Calu3 (cell line): ENCODE data around the gene PXDN. TPM values are rescaled to one million over a fixed set of nuclear protein-coding genes. Genes with fewer than 3 reads are reported as not detected.

Source experiments
- BruUV-seq: library from RNA; stranded (reverse); fragments of 400-500 nt; replicated peaks from 2 replicates; lab custom pipeline; 2021; lab: Mats Ljungman, UMichigan
- CTCF ChIA-PET: fragments of 300-600 bp; sonication (Branson Sonifier 250); formaldehyde crosslinking; loops from one replicate; lab custom pipeline; 2022; ENCODE audit warnings: antibody characterized with exemption; lab: Charles Lee
- DNase-seq: peaks from one replicate; pipeline ENCODE4 v3.0.0; 2022
- H3K27ac Mint-ChIP-seq: one replicate; pipeline ENCODE4 v1.8.0; 2022; ENCODE audit warnings: mixed read lengths; ENCODE audit not compliant: unreplicated experiment
- H3K27me3 Mint-ChIP-seq: one replicate; pipeline ENCODE4 v1.8.0; 2022; ENCODE audit warnings: mixed read lengths; ENCODE audit not compliant: unreplicated experiment
- H3K36me3 Mint-ChIP-seq: one replicate; pipeline ENCODE4 v1.8.0; 2022; ENCODE audit warnings: mild to moderate bottlenecking, moderate library complexity, mixed read lengths; ENCODE audit not compliant: insufficient read depth, unreplicated experiment
- H3K4me1 Mint-ChIP-seq: one replicate; pipeline ENCODE4 v1.8.0; 2022; ENCODE audit warnings: mild to moderate bottlenecking, low read depth, mixed read lengths; ENCODE audit not compliant: unreplicated experiment
- H3K4me3 Mint-ChIP-seq: one replicate; pipeline ENCODE4 v1.8.0; 2022; ENCODE audit warnings: mild to moderate bottlenecking, low read depth, moderate library complexity, mixed read lengths; ENCODE audit not compliant: unreplicated experiment
- H3K9me3 Mint-ChIP-seq: one replicate; pipeline ENCODE4 v1.8.0; 2022; ENCODE audit warnings: low read depth, mixed read lengths; ENCODE audit not compliant: unreplicated experiment
- CTCF ChIP-seq: fragments of 200-600 bp; IDR thresholded peaks from one replicate; pipeline ENCODE4 v1.8.0; 2022; ENCODE audit warnings: antibody characterized with exemption; ENCODE audit not compliant: unreplicated experiment
- intact Hi-C: fragments of 100-400 bp; cut with micrococcal nuclease; formaldehyde crosslinking; loops from one replicate; pipeline ENCODE4 v1.10.0; 2022; ENCODE audit not compliant: unreplicated experiment
- total RNA-seq: library from RNA; stranded (reverse); gene quantifications from 2 replicates; pipeline ENCODE4 v1.2.3, GENCODE V29; 2022

PXDN gene
- total RNA-seq, 1 experiment from 2014 or later, result not detected

- Mint-ChIP-seq H3K36me3 (no peaks in the 10 kb centered on the region), H3K4me3 (no peak overlapping the region), H3K27ac (no peak overlapping the region), H3K27me3 (no peaks in the 10 kb centered on the region), H3K4me1 (no peaks in the 10 kb centered on the region), H3K9me3 (peaks cover 12% of the 10 kb centered on the region)
- no TSS peak for BruUV-seq
- intact Hi-C loops, result no loop called here
- DNase-seq, result no peak
- TF ChIP-seq CTCF, result no peak
- CTCF ChIA-PET, result interaction anchor here (0.7 kb wide), 2 partner anchors 79 to 1869 kb away, joined by 3 to 6 read pairs; no protein-coding TSS in a partner anchor
Measured at GRCh38 chr2:1690056-1690775, 54.1 kb downstream of the PXDN start.

- DNase-seq, result no peak
Measured at GRCh38 chr2:1688859-1689258, 55.5 kb downstream of the PXDN start.

GRCh38 chr2:1688161-1688560 is 56.2 kb downstream of the PXDN start:
- Mint-ChIP-seq H3K4me1 (no peaks in the 10 kb centered on the region), H3K9me3 (peaks cover 9% of the 10 kb centered on the region), H3K4me3 (no peak overlapping the region), H3K27me3 (no peaks in the 10 kb centered on the region), H3K36me3 (no peaks in the 10 kb centered on the region), H3K27ac (no peak overlapping the region)
- CTCF ChIA-PET, result no interaction called here
- intact Hi-C loops, result no loop called here
- TF ChIP-seq CTCF, result no peak
- DNase-seq, result no peak
- BruUV-seq, result no TSS peak

More at GRCh38 chr2:1688859-1689258, 55.5 kb downstream of the PXDN start:
- Mint-ChIP-seq H3K27ac (no peak overlapping the region), H3K4me1 (no peaks in the 10 kb centered on the region), H3K27me3 (no peaks in the 10 kb centered on the region), H3K4me3 (no peak overlapping the region), H3K9me3 (peaks cover 9% of the 10 kb centered on the region), H3K36me3 (no peaks in the 10 kb centered on the region)
- CTCF ChIA-PET, result no interaction called here
- no TSS peak for BruUV-seq
- no peak for TF ChIP-seq CTCF
- intact Hi-C loops, result no loop called here

GRCh38 chr2:1687254-1687653 is 57.1 kb downstream of the PXDN start:
- CTCF ChIA-PET, result no interaction called here
- TF ChIP-seq CTCF, result no peak
- no TSS peak for BruUV-seq
- intact Hi-C loops, result no loop called here
- no peaks in the 10 kb centered on the region for H3K4me1 Mint-ChIP-seq
- no peak for DNase-seq
- no peak overlapping the region for H3K27ac Mint-ChIP-seq
- H3K4me3 Mint-ChIP-seq, result no peak overlapping the region
- no peaks in the 10 kb centered on the region for H3K27me3 Mint-ChIP-seq
- H3K36me3 Mint-ChIP-seq, result no peaks in the 10 kb centered on the region
- peaks cover 9% of the 10 kb centered on the region for H3K9me3 Mint-ChIP-seq
